ENCODE data around the gene KLHL7.

Gene KLHL7

GRCh38 chr7:23136216-23136615, 30.6 kb downstream of the KLHL7 start:
- H3K36me3 ChIP-seq = peaks cover 6 to 24% (median 13%) of the 10 kb centered on the region in 11 experiments; a peak in 20 of 22 replicates
- no peak overlapping the region for H3K4me3 ChIP-seq
- H3K4me1 ChIP-seq = no peaks in the 10 kb centered on the region
- H4K20me1 ChIP-seq = no peaks in the 10 kb centered on the region
- H3K27me3 ChIP-seq = no peaks in the 10 kb centered on the region
- no peak overlapping the region for H3K27ac ChIP-seq
- no peak overlapping the region for H3K4me2 ChIP-seq
- TF ChIP-seq Cebpa-rat (IDR thresholded peaks at IDR 0.05) = no peak
- H3K9ac ChIP-seq = no peak overlapping the region
- peaks cover 7 to 17% (median 8%) of the 10 kb centered on the region in 11 experiments; a peak in 13 of 22 replicates for H3K9me3 ChIP-seq (replicated peaks in 1 of 11)

GRCh38 chr7:23157679-23158078, 52.1 kb downstream of the KLHL7 start:
- H3K27me3 ChIP-seq = no peaks in the 10 kb centered on the region
- peaks cover 14 to 52% (median 31%) of the 10 kb centered on the region in 11 experiments; a peak in 19 of 22 replicates for H3K36me3 ChIP-seq
- no peak for TF ChIP-seq Cebpa-rat (IDR thresholded peaks at IDR 0.05)
- no peak overlapping the region for H3K9ac ChIP-seq
- no peak overlapping the region for H3K4me3 ChIP-seq
- no peak overlapping the region for H3K4me2 ChIP-seq
- no peaks in the 10 kb centered on the region for H3K9me3 ChIP-seq (replicated peaks in 1 of 11)
- H4K20me1 ChIP-seq = no peaks in the 10 kb centered on the region
- H3K27ac ChIP-seq = no peak overlapping the region
- H3K4me1 ChIP-seq = no peaks in the 10 kb centered on the region

- Histone ChIP-seq H3K36me3 (peaks cover 6 to 43% (median 24%) of the 10 kb centered on the region in 11 experiments; a peak in 15 of 22 replicates), H4K20me1 (no peaks in the 10 kb centered on the region), H3K27ac (no peak overlapping the region), H3K27me3 (no peaks in the 10 kb centered on the region), H3K9ac (no peak overlapping the region), H3K4me2 (no peak overlapping the region), H3K9me3 (replicated peaks in 1 of 11) (no peaks in the 10 kb centered on the region), H3K4me1 (no peaks in the 10 kb centered on the region), H3K4me3 (no peak overlapping the region)
- TF ChIP-seq Cebpa-rat (IDR thresholded peaks at IDR 0.05) = no peak
Measured at GRCh38 chr7:23158546-23158945, 53.0 kb downstream of the KLHL7 start.

GRCh38 chr7:23161482-23161881, 55.9 kb downstream of the KLHL7 start:
- H3K4me3 ChIP-seq = no peak overlapping the region
- H3K4me2 ChIP-seq = no peak overlapping the region
- H3K9me3 ChIP-seq (replicated peaks in 1 of 11) = no peaks in the 10 kb centered on the region
- H3K9ac ChIP-seq = no peak overlapping the region
- no peak for TF ChIP-seq Cebpa-rat (IDR thresholded peaks at IDR 0.05)
- H3K27ac ChIP-seq = no peak overlapping the region
- peaks cover 0 to 33% (median 7%) of the 10 kb centered on the region in 11 experiments; a peak in 8 of 22 replicates for H3K36me3 ChIP-seq
- no peaks in the 10 kb centered on the region for H3K27me3 ChIP-seq
- no peaks in the 10 kb centered on the region for H3K4me1 ChIP-seq
- no peaks in the 10 kb centered on the region for H4K20me1 ChIP-seq

GRCh38 chr7:23164846-23165245, 59.3 kb downstream of the KLHL7 start:
- H3K4me1 ChIP-seq = no peaks in the 10 kb centered on the region
- no peak overlapping the region for H3K4me2 ChIP-seq
- H3K4me3 ChIP-seq = no peak overlapping the region
- no peak overlapping the region for H3K27ac ChIP-seq
- H3K36me3 ChIP-seq = peaks cover 6 to 25% (median 12%) of the 10 kb centered on the region in 11 experiments; a peak in 14 of 22 replicates
- H3K27me3 ChIP-seq = no peaks in the 10 kb centered on the region
- no peak overlapping the region for H3K9ac ChIP-seq
- TF ChIP-seq Cebpa-rat (IDR thresholded peaks at IDR 0.05) = no peak
- no peaks in the 10 kb centered on the region for H3K9me3 ChIP-seq (replicated peaks in 1 of 11)
- no peaks in the 10 kb centered on the region for H4K20me1 ChIP-seq

- H3K9ac ChIP-seq = no peak overlapping the region
Measured at GRCh38 chr7:23165316-23165715, 59.7 kb downstream of the KLHL7 start.

GRCh38 chr7:23167691-23168090, 62.1 kb downstream of the KLHL7 start:
- H3K27me3 ChIP-seq = no peaks in the 10 kb centered on the region

More at GRCh38 chr7:23165316-23165715, 59.7 kb downstream of the KLHL7 start:
- peaks cover 6 to 29% (median 12%) of the 10 kb centered on the region in 11 experiments; a peak in 15 of 22 replicates for H3K36me3 ChIP-seq
- no peak for TF ChIP-seq Cebpa-rat (IDR thresholded peaks at IDR 0.05)
- no peaks in the 10 kb centered on the region for H3K27me3 ChIP-seq
- H3K4me2 ChIP-seq = no peak overlapping the region
- H3K4me3 ChIP-seq = no peak overlapping the region
- no peaks in the 10 kb centered on the region for H3K9me3 ChIP-seq (replicated peaks in 1 of 11)
- H4K20me1 ChIP-seq = no peaks in the 10 kb centered on the region
- H3K27ac ChIP-seq = no peak overlapping the region
- H3K4me1 ChIP-seq = no peaks in the 10 kb centered on the region

GRCh38 chr7:23168111-23168885, 62.7 kb downstream of the KLHL7 start:
- Histone ChIP-seq H3K9me3 (replicated peaks in 1 of 11) (no peaks in the 10 kb centered on the region), H3K4me2 (no peak overlapping the region), H3K9ac (no peak overlapping the region), H3K36me3 (peaks cover 6 to 45% (median 23%) of the 10 kb centered on the region in 11 experiments; a peak in 16 of 22 replicates), H4K20me1 (no peaks in the 10 kb centered on the region), H3K27ac (no peak overlapping the region), H3K4me3 (no peak overlapping the region), H3K4me1 (no peaks in the 10 kb centered on the region), H3K27me3 (no peaks in the 10 kb centered on the region)
- TF ChIP-seq Cebpa-rat (IDR thresholded peaks at IDR 0.05) = no peak

More at GRCh38 chr7:23167691-23168090, 62.1 kb downstream of the KLHL7 start:
- Histone ChIP-seq H4K20me1 (no peaks in the 10 kb centered on the region), H3K9ac (no peak overlapping the region), H3K4me2 (no peak overlapping the region), H3K4me1 (no peaks in the 10 kb centered on the region), H3K4me3 (no peak overlapping the region), H3K9me3 (replicated peaks in 1 of 11) (no peaks in the 10 kb centered on the region), H3K27ac (no peak overlapping the region), H3K36me3 (peaks cover 6 to 45% (median 23%) of the 10 kb centered on the region in 11 experiments; a peak in 16 of 22 replicates)
- TF ChIP-seq Cebpa-rat (IDR thresholded peaks at IDR 0.05) = no peak

- TF ChIP-seq Cebpa-rat (IDR thresholded peaks at IDR 0.05) = peak in 8 of 11 experiments; percentile 24 to 77 (median 54); a peak in 7 of 22 replicates
- Histone ChIP-seq H3K9me3 (replicated peaks in 1 of 11) (no peaks in the 10 kb centered on the region), H3K36me3 (peaks cover 2 to 31% (median 13%) of the 10 kb centered on the region in 11 experiments; a peak in 14 of 22 replicates), H3K4me2 (peak overlapping the region in 6 of 11 experiments; percentile 19 to 75 (median 58); a peak in 10 of 22 replicates), H3K9ac (peak overlapping the region in 1 of 11 experiments; percentile 29; a peak in 1 of 22 replicates), H3K4me3 (no peak overlapping the region), H4K20me1 (no peaks in the 10 kb centered on the region), H3K27me3 (no peaks in the 10 kb centered on the region), H3K27ac (peak overlapping the region in 4 of 11 experiments; percentile 41 to 55 (median 48); a peak in 7 of 22 replicates), H3K4me1 (peaks cover 5 to 39% (median 11%) of the 10 kb centered on the region in 10 experiments; a peak in 19 of 20 replicates)
Measured at GRCh38 chr7:23175938-23176337, 70.4 kb downstream of the KLHL7 start.
